ENCODE measurements around the gene ZEB2.

The ZEB2 gene

GRCh38 chr2:144447535-144447934, 72.4 kb downstream of the ZEB2 start:
- TF ChIP-seq CTCF (conservative IDR thresholded peaks at IDR 0.05; ENCODE audit: low read length): no peak

GRCh38 chr2:144446136-144446535, 73.8 kb downstream of the ZEB2 start:
- no peak for TF ChIP-seq CTCF (conservative IDR thresholded peaks at IDR 0.05; ENCODE audit: low read length)
- no peak for DNase-seq (ENCODE audit: low read depth)
- H3K4me3 ChIP-seq (ENCODE audit: low read length): no peak overlapping the region

More at GRCh38 chr2:144447535-144447934, 72.4 kb downstream of the ZEB2 start:
- no peak overlapping the region for H3K4me3 ChIP-seq (ENCODE audit: low read length)
- DNase-seq (ENCODE audit: low read depth): no peak

GRCh38 chr2:144445196-144445595, 74.7 kb downstream of the ZEB2 start:
- TF ChIP-seq CTCF (conservative IDR thresholded peaks at IDR 0.05; ENCODE audit: low read length): no peak

GRCh38 chr2:144443837-144444817, 75.8 kb downstream of the ZEB2 start:
- no peak for TF ChIP-seq CTCF (conservative IDR thresholded peaks at IDR 0.05; ENCODE audit: low read length)

More at GRCh38 chr2:144445196-144445595, 74.7 kb downstream of the ZEB2 start:
- no peak overlapping the region for H3K4me3 ChIP-seq (ENCODE audit: low read length)
- no peak for DNase-seq (ENCODE audit: low read depth)

GRCh38 chr2:144441711-144442141, 78.2 kb downstream of the ZEB2 start:
- no peak for TF ChIP-seq CTCF (conservative IDR thresholded peaks at IDR 0.05; ENCODE audit: low read length)
- H3K4me3 ChIP-seq (ENCODE audit: low read length): no peak overlapping the region
- DNase-seq (ENCODE audit: low read depth): no peak

More at GRCh38 chr2:144443837-144444817, 75.8 kb downstream of the ZEB2 start:
- DNase-seq (ENCODE audit: low read depth): no peak
- H3K4me3 ChIP-seq (ENCODE audit: low read length): no peak overlapping the region

GRCh38 chr2:144439993-144440392, 79.9 kb downstream of the ZEB2 start:
- no peak overlapping the region for H3K4me3 ChIP-seq (ENCODE audit: low read length)
- TF ChIP-seq CTCF (conservative IDR thresholded peaks at IDR 0.05; ENCODE audit: low read length): no peak
- no peak for DNase-seq (ENCODE audit: low read depth)

Measured in AG10803 (cell line).